ENCODE measurements around the gene ZBTB20. TPM values are rescaled to one million over a fixed set of nuclear protein-coding genes. Genes with fewer than 3 reads are reported as not detected.

The ZBTB20 gene
- total and polyA plus RNA-seq, 5 donors from 2014 or later, result 10.1 to 58.2 (median 13.2) TPM

GRCh38 chr3:114933407-114933806, 213.7 kb downstream of the ZBTB20 start:
- peaks cover 0 to 2% (median 0%) of the 10 kb centered on the region in 7 donors for H3K9me3 Mint-ChIP-seq
- H3K36me3 ChIP-seq (ENCODE audit: control insufficient read depth, insufficient read depth, low read length), result peaks cover 7% of the 10 kb centered on the region
- no peaks in the 10 kb centered on the region for H3K4me1 ChIP-seq (ENCODE audit: control insufficient read depth, insufficient read depth, low read length, poor library complexity, severe bottlenecking)
- no peaks in the 10 kb centered on the region for H3K9me3 ChIP-seq (ENCODE audit: control insufficient read depth in 2 of 2, low read length in 2 of 2)
- no peak overlapping the region for H3K27ac ChIP-seq (ENCODE audit: insufficient read depth, low read length, poor library complexity, severe bottlenecking)
- H3K4me3 Mint-ChIP-seq, result no peak overlapping the region
- H3K27me3 ChIP-seq (ENCODE audit: control insufficient read depth, insufficient read depth, low read length), result no peaks in the 10 kb centered on the region
- H3K4me1 Mint-ChIP-seq, result peaks cover 0 to 5% (median 2%) of the 10 kb centered on the region in 4 donors
- H3K36me3 Mint-ChIP-seq, result peaks cover 45% of the 10 kb centered on the region
- H3K4me3 ChIP-seq (ENCODE audit: low read depth, low read length), result no peak overlapping the region
- ATAC-seq (ENCODE audit: low read depth in 2 of 2), result no peak
- no peak overlapping the region for H3K27ac Mint-ChIP-seq
- no peak for DNase-seq
- no peaks in the 10 kb centered on the region for H3K27me3 Mint-ChIP-seq

GRCh38 chr3:114929971-114930732, 216.9 kb downstream of the ZBTB20 start:
- DNase-seq, result no peak
- ATAC-seq (ENCODE audit: low read depth in 2 of 2), result no peak
- H3K27me3 Mint-ChIP-seq, result no peaks in the 10 kb centered on the region
- Histone ChIP-seq H3K27me3 (ENCODE audit: control insufficient read depth, insufficient read depth, low read length) (no peaks in the 10 kb centered on the region), H3K36me3 (ENCODE audit: control insufficient read depth, insufficient read depth, low read length) (peaks cover 1% of the 10 kb centered on the region), H3K9me3 (ENCODE audit: control insufficient read depth in 2 of 2, low read length in 2 of 2) (no peaks in the 10 kb centered on the region), H3K27ac (ENCODE audit: insufficient read depth, low read length, poor library complexity, severe bottlenecking) (no peak overlapping the region), H3K4me1 (ENCODE audit: control insufficient read depth, insufficient read depth, low read length, poor library complexity, severe bottlenecking) (no peaks in the 10 kb centered on the region), H3K4me3 (ENCODE audit: low read depth, low read length) (no peak overlapping the region)
- peaks cover 46% of the 10 kb centered on the region for H3K36me3 Mint-ChIP-seq
- no peak overlapping the region for H3K4me3 Mint-ChIP-seq
- H3K27ac Mint-ChIP-seq, result no peak overlapping the region
- peaks cover 0 to 3% (median 0%) of the 10 kb centered on the region in 7 donors for H3K9me3 Mint-ChIP-seq
- peaks cover 0 to 9% (median 5%) of the 10 kb centered on the region in 4 donors for H3K4me1 Mint-ChIP-seq

- H3K27ac ChIP-seq (ENCODE audit: insufficient read depth, low read length, poor library complexity, severe bottlenecking), result no peak overlapping the region
- no peak overlapping the region for H3K4me3 Mint-ChIP-seq
- no peaks in the 10 kb centered on the region for H3K27me3 ChIP-seq (ENCODE audit: control insufficient read depth, insufficient read depth, low read length)
- DNase-seq, result no peak
- H3K9me3 ChIP-seq (ENCODE audit: control insufficient read depth in 2 of 2, low read length in 2 of 2), result no peaks in the 10 kb centered on the region
- no peaks in the 10 kb centered on the region for H3K27me3 Mint-ChIP-seq
- no peak overlapping the region for H3K4me3 ChIP-seq (ENCODE audit: low read depth, low read length)
- no peaks in the 10 kb centered on the region for H3K36me3 ChIP-seq (ENCODE audit: control insufficient read depth, insufficient read depth, low read length)
- H3K4me1 ChIP-seq (ENCODE audit: control insufficient read depth, insufficient read depth, low read length, poor library complexity, severe bottlenecking), result no peaks in the 10 kb centered on the region
- H3K9me3 Mint-ChIP-seq, result peaks cover 0 to 5% (median 2%) of the 10 kb centered on the region in 7 donors
- H3K4me1 Mint-ChIP-seq, result peaks cover 0 to 9% (median 5%) of the 10 kb centered on the region in 4 donors
- no peak for ATAC-seq (ENCODE audit: low read depth in 2 of 2)
- H3K36me3 Mint-ChIP-seq, result peaks cover 43% of the 10 kb centered on the region
- H3K27ac Mint-ChIP-seq, result peak overlapping the region in 1 of 3 donors; percentile 4
Observed at GRCh38 chr3:114928989-114929640, 218.0 kb downstream of the ZBTB20 start.

- no peak overlapping the region for H3K4me3 ChIP-seq (ENCODE audit: low read depth, low read length)
- H3K4me1 Mint-ChIP-seq, result peaks cover 11 to 26% (median 13%) of the 10 kb centered on the region in 4 donors
- H3K27me3 ChIP-seq (ENCODE audit: control insufficient read depth, insufficient read depth, low read length), result no peaks in the 10 kb centered on the region
- no peak overlapping the region for H3K27ac Mint-ChIP-seq
- H3K9me3 Mint-ChIP-seq, result peaks cover 0 to 4% (median 0%) of the 10 kb centered on the region in 7 donors
- H3K27ac ChIP-seq (ENCODE audit: insufficient read depth, low read length, poor library complexity, severe bottlenecking), result no peak overlapping the region
- H3K27me3 Mint-ChIP-seq, result no peaks in the 10 kb centered on the region
- no peaks in the 10 kb centered on the region for H3K9me3 ChIP-seq (ENCODE audit: control insufficient read depth in 2 of 2, low read length in 2 of 2)
- H3K4me3 Mint-ChIP-seq, result no peak overlapping the region
- ATAC-seq (ENCODE audit: low read depth in 2 of 2) (no peak), DNase-seq (no peak)
- peaks cover 18% of the 10 kb centered on the region for H3K36me3 Mint-ChIP-seq
- H3K36me3 ChIP-seq (ENCODE audit: control insufficient read depth, insufficient read depth, low read length), result no peaks in the 10 kb centered on the region
- H3K4me1 ChIP-seq (ENCODE audit: control insufficient read depth, insufficient read depth, low read length, poor library complexity, severe bottlenecking), result no peaks in the 10 kb centered on the region
Observed at GRCh38 chr3:114904633-114905032, 242.5 kb downstream of the ZBTB20 start.

- H3K27ac Mint-ChIP-seq, result peak overlapping the region in 1 of 3 donors; percentile 10
- Histone ChIP-seq H3K36me3 (ENCODE audit: control insufficient read depth, insufficient read depth, low read length) (no peaks in the 10 kb centered on the region), H3K9me3 (ENCODE audit: control insufficient read depth in 2 of 2, low read length in 2 of 2) (no peaks in the 10 kb centered on the region), H3K4me1 (ENCODE audit: control insufficient read depth, insufficient read depth, low read length, poor library complexity, severe bottlenecking) (no peaks in the 10 kb centered on the region), H3K27me3 (ENCODE audit: control insufficient read depth, insufficient read depth, low read length) (no peaks in the 10 kb centered on the region), H3K4me3 (ENCODE audit: low read depth, low read length) (no peak overlapping the region), H3K27ac (ENCODE audit: insufficient read depth, low read length, poor library complexity, severe bottlenecking) (no peak overlapping the region)
- H3K4me3 Mint-ChIP-seq, result no peak overlapping the region
- no peaks in the 10 kb centered on the region for H3K27me3 Mint-ChIP-seq
- no peak for ATAC-seq (ENCODE audit: low read depth in 2 of 2)
- peaks cover 11 to 26% (median 14%) of the 10 kb centered on the region in 4 donors for H3K4me1 Mint-ChIP-seq
- no peak for DNase-seq
- H3K9me3 Mint-ChIP-seq, result peaks cover 0 to 5% (median 0%) of the 10 kb centered on the region in 7 donors
- H3K36me3 Mint-ChIP-seq, result peaks cover 18% of the 10 kb centered on the region
Observed at GRCh38 chr3:114903213-114903612, 243.9 kb downstream of the ZBTB20 start.

- Mint-ChIP-seq H3K27ac (no peak overlapping the region), H3K36me3 (peaks cover 16% of the 10 kb centered on the region), H3K9me3 (peaks cover 0 to 4% (median 0%) of the 10 kb centered on the region in 7 donors), H3K4me3 (no peak overlapping the region), H3K4me1 (peaks cover 9 to 26% (median 14%) of the 10 kb centered on the region in 4 donors), H3K27me3 (no peaks in the 10 kb centered on the region)
- no peaks in the 10 kb centered on the region for H3K27me3 ChIP-seq (ENCODE audit: control insufficient read depth, insufficient read depth, low read length)
- no peaks in the 10 kb centered on the region for H3K4me1 ChIP-seq (ENCODE audit: control insufficient read depth, insufficient read depth, low read length, poor library complexity, severe bottlenecking)
- no peaks in the 10 kb centered on the region for H3K36me3 ChIP-seq (ENCODE audit: control insufficient read depth, insufficient read depth, low read length)
- no peak overlapping the region for H3K27ac ChIP-seq (ENCODE audit: insufficient read depth, low read length, poor library complexity, severe bottlenecking)
- no peaks in the 10 kb centered on the region for H3K9me3 ChIP-seq (ENCODE audit: control insufficient read depth in 2 of 2, low read length in 2 of 2)
- ATAC-seq (ENCODE audit: low read depth in 2 of 2), result no peak
- H3K4me3 ChIP-seq (ENCODE audit: low read depth, low read length), result no peak overlapping the region
- no peak for DNase-seq
Observed at GRCh38 chr3:114902691-114903101, 244.4 kb downstream of the ZBTB20 start.

GRCh38 chr3:114900908-114901307, 246.2 kb downstream of the ZBTB20 start:
- H3K4me3 ChIP-seq (ENCODE audit: low read depth, low read length), result no peak overlapping the region
- no peaks in the 10 kb centered on the region for H3K4me1 ChIP-seq (ENCODE audit: control insufficient read depth, insufficient read depth, low read length, poor library complexity, severe bottlenecking)
- Mint-ChIP-seq H3K36me3 (peaks cover 23% of the 10 kb centered on the region), H3K9me3 (peaks cover 0 to 2% (median 0%) of the 10 kb centered on the region in 7 donors), H3K4me3 (no peak overlapping the region), H3K4me1 (peaks cover 6 to 24% (median 16%) of the 10 kb centered on the region in 4 donors), H3K27me3 (no peaks in the 10 kb centered on the region), H3K27ac (no peak overlapping the region)
- DNase-seq (no peak), ATAC-seq (ENCODE audit: low read depth in 2 of 2) (no peak)
- H3K27ac ChIP-seq (ENCODE audit: insufficient read depth, low read length, poor library complexity, severe bottlenecking), result no peak overlapping the region
- no peaks in the 10 kb centered on the region for H3K27me3 ChIP-seq (ENCODE audit: control insufficient read depth, insufficient read depth, low read length)
- no peaks in the 10 kb centered on the region for H3K36me3 ChIP-seq (ENCODE audit: control insufficient read depth, insufficient read depth, low read length)
- H3K9me3 ChIP-seq (ENCODE audit: control insufficient read depth in 2 of 2, low read length in 2 of 2), result no peaks in the 10 kb centered on the region

Measured in CD4-positive, CD25-positive, alpha-beta regulatory T cell (primary cell).